DMS 273 treated with DMSO at 0.1 percent for 48 hours (cell line): ENCODE results near the gene CFAP77.

ENCODE experiments used
- DNase-seq: peaks from one replicate; lab custom pipeline; 2025; lab: John Stamatoyannopoulos, UW

CFAP77 gene

GRCh38 chr9:132456241-132456640, 46.2 kb downstream of the CFAP77 start:
- DNase-seq = no peak

GRCh38 chr9:132457504-132458236, 47.7 kb downstream of the CFAP77 start:
- DNase-seq = no peak

- DNase-seq = no peak
Observed at GRCh38 chr9:132458432-132458831, 48.4 kb downstream of the CFAP77 start.

- DNase-seq = no peak
Observed at GRCh38 chr9:132459661-132460060, 49.6 kb downstream of the CFAP77 start.

GRCh38 chr9:132460240-132460639, 50.2 kb downstream of the CFAP77 start:
- no peak for DNase-seq

GRCh38 chr9:132461281-132461896, 51.4 kb downstream of the CFAP77 start:
- no peak for DNase-seq

GRCh38 chr9:132461971-132462370, 52.0 kb downstream of the CFAP77 start:
- no peak for DNase-seq

- no peak for DNase-seq
Observed at GRCh38 chr9:132464547-132464946, 54.5 kb downstream of the CFAP77 start.

- DNase-seq = no peak
Observed at GRCh38 chr9:132465131-132465635, 55.2 kb downstream of the CFAP77 start.

- DNase-seq = no peak
Observed at GRCh38 chr9:132472199-132472598, 62.2 kb downstream of the CFAP77 start.

- DNase-seq = no peak
Observed at GRCh38 chr9:132472599-132472998, 62.6 kb downstream of the CFAP77 start.

- no peak for DNase-seq
Observed at GRCh38 chr9:132474253-132474652, 64.2 kb downstream of the CFAP77 start.

- DNase-seq = no peak
Observed at GRCh38 chr9:132478353-132479050, 68.5 kb downstream of the CFAP77 start.

- no peak for DNase-seq
Observed at GRCh38 chr9:132479733-132480132, 69.7 kb downstream of the CFAP77 start.

GRCh38 chr9:132481053-132481849, 71.2 kb downstream of the CFAP77 start:
- no peak for DNase-seq

- no peak for DNase-seq
Observed at GRCh38 chr9:132482196-132482813, 72.3 kb downstream of the CFAP77 start.

- no peak for DNase-seq
Observed at GRCh38 chr9:132485393-132485792, 75.4 kb downstream of the CFAP77 start.

- DNase-seq = no peak
Observed at GRCh38 chr9:132486706-132487350, 76.8 kb downstream of the CFAP77 start.

- no peak for DNase-seq
Observed at GRCh38 chr9:132487351-132487791, 77.4 kb downstream of the CFAP77 start.

GRCh38 chr9:132487980-132488535, 78.0 kb downstream of the CFAP77 start:
- DNase-seq = no peak

GRCh38 chr9:132488626-132489025, 78.6 kb downstream of the CFAP77 start:
- DNase-seq = no peak
